Lung (tissue), 12 donors: ENCODE measurements around the gene SLC36A1. TPM values are rescaled to one million over a fixed set of nuclear protein-coding genes. Genes with fewer than 3 reads are reported as not detected.

ENCODE experiments used
- ATAC-seq: fragments of 200-7000 bp; cut with Tn5 transposase; one replicate; pipeline ENCODE4 v1.9.1; 2020; ENCODE audit warnings: moderate number of reproducible peaks; ENCODE audit not compliant: insufficient read depth, low FRiP score
- DNase-seq, 3 donors: peaks; one replicate each; pipeline ENCODE4 v3.0.0-alpha.2; 2013 to 2017
- H3K27ac ChIP-seq, 2 donors: one replicate each; pipeline ENCODE4 v1.5.1; 2013; ENCODE audit warnings: mild to moderate bottlenecking in 2 of 2, moderate library complexity in 2 of 2, control low read depth in 1 of 2, inconsistent platforms in 1 of 2, low read depth in 1 of 2, low read length in 1 of 2
- H3K27me3 ChIP-seq, 3 donors: one replicate each; pipeline ENCODE4 v1.5.1; 2013; ENCODE audit warnings: low read length in 2 of 3; ENCODE audit not compliant: control insufficient read depth in 3 of 3, insufficient read depth in 3 of 3
- H3K36me3 ChIP-seq, 4 donors: one replicate each; pipeline ENCODE4 v1.5.1; 2013; ENCODE audit warnings: low read length in 4 of 4, mild to moderate bottlenecking in 1 of 4, moderate library complexity in 1 of 4; ENCODE audit not compliant: control insufficient read depth in 4 of 4, insufficient read depth in 4 of 4
- H3K4me1 ChIP-seq, 5 donors: one replicate each; pipeline ENCODE4 v1.5.1; 2013; ENCODE audit warnings: low read length in 5 of 5, mild to moderate bottlenecking in 2 of 5, moderate library complexity in 1 of 5; ENCODE audit not compliant: control insufficient read depth in 5 of 5, insufficient read depth in 5 of 5
- H3K4me3 ChIP-seq: one replicate; pipeline ENCODE4 v1.5.1; 2013; ENCODE audit warnings: mild to moderate bottlenecking, control low read depth, moderate library complexity
- H3K9ac ChIP-seq, 2 donors: one replicate each; pipeline ENCODE4 v1.5.1; 2013; ENCODE audit warnings: low read length in 2 of 2, control low read depth in 1 of 2; ENCODE audit not compliant: insufficient read depth in 1 of 2
- H3K9me3 ChIP-seq, 4 donors: one replicate each; pipeline ENCODE4 v1.5.1; 2013; ENCODE audit warnings: low read length in 3 of 4, mild to moderate bottlenecking in 1 of 4, moderate library complexity in 1 of 4; ENCODE audit not compliant: control insufficient read depth in 4 of 4, insufficient read depth in 3 of 4
- CTCF ChIP-seq: IDR thresholded peaks from 2 replicates; pipeline ENCODE4 v1.5.1; 2012; ENCODE audit warnings: mild to moderate bottlenecking; ENCODE audit errors: control extremely low read depth, extremely low read depth
- WGBS, 2 donors: extraction: QIAGEN DNeasy Blood & Tissue Kit; methylation state at CpG; one replicate each; pipeline ENCODE4 v1.1.7; 2013; 5-methylcytosine and 5-hydroxymethylcytosine counted together
- polyA plus RNA-seq, 2 donors: library from polyadenylated mRNA; stranded (reverse); fragments of 200-250 nt; gene quantifications; one replicate each; pipeline ENCODE4 v1.2.1, GENCODE V29; 2013
- total RNA-seq, 2 donors: library from RNA; depleted of rRNA in 1 of 2; stranded (reverse); fragments of >200 nt in 1 of 2; gene quantifications; one replicate each; pipeline ENCODE4 v1.2.1, GENCODE V29; 2014 to 2021
- donor health status: control.
- donor health status: control.
- donor health status: Bipolar disorder and iron deficiency.
- donor health status: healthy.
- donor health status: DM: yes; HTN: yes; CAD: no.

The SLC36A1 gene
- total and polyA plus RNA-seq, 4 donors, result 2.0 to 22.0 (median 9.9) TPM

GRCh38 chr5:151480384-151481293 is 33.2 kb downstream of the SLC36A1 start:
- Histone ChIP-seq H3K27ac (no peak overlapping the region), H3K4me3 (no peak overlapping the region), H3K9me3 (peaks cover 0 to 2% (median 0%) of the 10 kb centered on the region in 4 donors), H3K9ac (no peak overlapping the region), H3K36me3 (peaks cover 6 to 24% (median 8%) of the 10 kb centered on the region in 4 donors), H3K27me3 (no peaks in the 10 kb centered on the region), H3K4me1 (peaks cover 0 to 6% (median 0%) of the 10 kb centered on the region in 5 donors)
- DNase-seq (no peak), ATAC-seq (no peak)
- no peak for TF ChIP-seq CTCF
- WGBS, 2 donors, result 59 to 63% methylated on average over 7 of the region's 7 CpGs

- peaks cover 0 to 25% (median 4%) of the 10 kb centered on the region in 4 donors for H3K36me3 ChIP-seq
These were observed 35.8 kb downstream of the SLC36A1 start for GRCh38 chr5:151483176-151483575.

GRCh38 chr5:151483647-151484046 is 36.2 kb downstream of the SLC36A1 start:
- peak overlapping the region in 1 of 2 donors; percentile 11 for H3K27ac ChIP-seq
- no peak for ATAC-seq

More at GRCh38 chr5:151483176-151483575, 35.8 kb downstream of the SLC36A1 start:
- H3K4me1 ChIP-seq, result peaks cover 0 to 6% (median 0%) of the 10 kb centered on the region in 5 donors
- H3K9ac ChIP-seq, result no peak overlapping the region
- no peaks in the 10 kb centered on the region for H3K27me3 ChIP-seq
- DNase-seq (peak in 2 of 3 donors; percentile 14 to 21), ATAC-seq (peak; percentile 58)
- WGBS, 2 donors, result 20 to 45% methylated on average over 3 of the region's 3 CpGs
- peak overlapping the region in 1 of 2 donors; percentile 11 for H3K27ac ChIP-seq
- no peak for TF ChIP-seq CTCF
- peaks cover 0 to 2% (median 0%) of the 10 kb centered on the region in 4 donors for H3K9me3 ChIP-seq
- no peak overlapping the region for H3K4me3 ChIP-seq

More at GRCh38 chr5:151483647-151484046, 36.2 kb downstream of the SLC36A1 start:
- TF ChIP-seq CTCF, result no peak
- H3K9me3 ChIP-seq, result peaks cover 0 to 2% (median 0%) of the 10 kb centered on the region in 4 donors
- no peak overlapping the region for H3K9ac ChIP-seq
- H3K36me3 ChIP-seq, result peaks cover 0 to 26% (median 2%) of the 10 kb centered on the region in 4 donors
- H3K4me3 ChIP-seq, result no peak overlapping the region
- H3K27me3 ChIP-seq, result no peaks in the 10 kb centered on the region
- peaks cover 0 to 6% (median 0%) of the 10 kb centered on the region in 5 donors for H3K4me1 ChIP-seq
- no peak for DNase-seq
- WGBS, 2 donors, result 22 to 59% methylated on average over 5 of the region's 5 CpGs
